ENCODE results near the gene CD93.

Gene CD93, protein sequence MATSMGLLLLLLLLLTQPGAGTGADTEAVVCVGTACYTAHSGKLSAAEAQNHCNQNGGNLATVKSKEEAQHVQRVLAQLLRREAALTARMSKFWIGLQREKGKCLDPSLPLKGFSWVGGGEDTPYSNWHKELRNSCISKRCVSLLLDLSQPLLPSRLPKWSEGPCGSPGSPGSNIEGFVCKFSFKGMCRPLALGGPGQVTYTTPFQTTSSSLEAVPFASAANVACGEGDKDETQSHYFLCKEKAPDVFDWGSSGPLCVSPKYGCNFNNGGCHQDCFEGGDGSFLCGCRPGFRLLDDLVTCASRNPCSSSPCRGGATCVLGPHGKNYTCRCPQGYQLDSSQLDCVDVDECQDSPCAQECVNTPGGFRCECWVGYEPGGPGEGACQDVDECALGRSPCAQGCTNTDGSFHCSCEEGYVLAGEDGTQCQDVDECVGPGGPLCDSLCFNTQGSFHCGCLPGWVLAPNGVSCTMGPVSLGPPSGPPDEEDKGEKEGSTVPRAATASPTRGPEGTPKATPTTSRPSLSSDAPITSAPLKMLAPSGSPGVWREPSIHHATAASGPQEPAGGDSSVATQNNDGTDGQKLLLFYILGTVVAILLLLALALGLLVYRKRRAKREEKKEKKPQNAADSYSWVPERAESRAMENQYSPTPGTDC

DNA sequence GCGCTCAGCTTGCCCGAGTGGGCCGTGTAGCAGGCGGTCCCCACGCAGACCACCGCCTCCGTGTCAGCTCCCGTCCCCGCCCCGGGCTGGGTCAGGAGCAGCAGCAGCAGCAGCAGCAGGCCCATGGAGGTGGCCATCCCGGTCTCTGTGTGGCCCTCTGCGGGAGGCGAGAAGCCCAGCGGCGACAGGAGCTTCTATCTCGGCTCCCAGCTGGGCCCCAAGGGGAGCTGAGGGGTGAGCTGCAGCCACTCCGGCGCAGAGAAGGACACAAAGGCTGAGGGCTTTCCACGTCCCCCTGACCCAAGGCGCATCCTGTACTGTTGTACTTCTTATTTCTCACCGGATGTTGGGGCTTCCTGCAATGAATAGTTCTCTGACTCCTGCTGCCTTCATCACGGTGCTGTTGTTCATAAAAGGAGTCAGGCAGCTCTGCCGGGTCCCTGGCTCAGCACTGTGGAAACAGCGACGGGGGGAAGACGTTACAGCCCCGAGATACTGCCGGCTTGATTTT is at the start of gene CD93:
Gene CD93, minus strand, starts transcription at position 269 of the 511 bp plus-strand sequence. Its CDS starts 132 bp downstream, at position 137.
- no peak for DNase-seq (ENCODE audit: low read depth in 2 of 2)

DNA sequence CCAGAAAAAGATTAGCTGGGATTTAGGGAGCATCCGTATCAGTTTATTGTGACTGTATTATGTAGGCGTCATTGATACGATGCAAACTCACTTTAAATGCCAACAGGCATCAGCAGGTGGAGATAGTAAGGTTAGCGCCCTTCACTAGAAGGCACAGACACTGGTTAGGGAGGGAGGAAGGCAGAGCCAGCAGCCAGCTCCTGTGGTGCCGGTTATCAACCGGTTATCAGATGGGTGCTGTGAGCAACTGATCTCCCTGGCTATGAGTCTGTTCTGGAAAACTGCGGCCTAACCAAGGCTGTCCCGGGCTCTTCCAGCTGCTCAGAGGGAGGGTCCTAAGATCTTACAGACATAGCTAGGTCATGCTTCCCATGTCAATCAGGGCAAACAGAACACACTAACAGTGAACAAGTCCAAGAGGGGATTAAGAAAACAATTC is 47.5 kb upstream of the CD93 start:
- DNase-seq (ENCODE audit: low read depth in 2 of 2) = no peak

DNA sequence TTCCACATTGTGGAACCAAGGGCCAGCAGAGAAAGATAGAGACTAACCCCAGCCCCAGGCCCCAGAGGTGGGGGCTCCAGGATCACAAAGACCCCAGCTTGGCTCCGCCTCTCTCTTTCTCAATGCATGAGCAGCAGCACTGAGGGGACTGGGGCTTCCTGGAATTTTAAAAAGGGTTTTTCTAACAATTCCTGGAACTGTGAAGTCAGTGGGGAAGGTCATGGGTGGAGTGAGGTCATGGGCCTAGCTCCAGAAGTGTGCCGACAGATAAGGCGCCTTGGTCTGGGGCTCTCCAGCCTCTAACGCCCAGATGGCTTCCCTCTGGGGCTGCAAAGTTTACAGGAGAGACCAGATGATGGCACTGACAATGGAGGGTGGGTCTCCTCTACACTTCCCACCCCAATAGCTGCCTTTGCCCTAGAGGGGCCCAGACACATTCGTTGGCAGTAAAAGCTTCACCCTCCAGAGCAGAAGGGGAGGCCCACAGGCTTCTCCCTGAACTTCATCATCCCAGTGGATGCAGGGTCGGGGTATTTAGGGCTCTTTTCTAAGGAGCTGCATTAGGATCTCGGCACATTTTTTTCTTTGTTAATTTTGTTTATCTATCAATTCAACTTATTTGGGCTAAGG is 46.9 kb upstream of the CD93 start:
- DNase-seq (ENCODE audit: low read depth in 2 of 2) = no peak

DNA sequence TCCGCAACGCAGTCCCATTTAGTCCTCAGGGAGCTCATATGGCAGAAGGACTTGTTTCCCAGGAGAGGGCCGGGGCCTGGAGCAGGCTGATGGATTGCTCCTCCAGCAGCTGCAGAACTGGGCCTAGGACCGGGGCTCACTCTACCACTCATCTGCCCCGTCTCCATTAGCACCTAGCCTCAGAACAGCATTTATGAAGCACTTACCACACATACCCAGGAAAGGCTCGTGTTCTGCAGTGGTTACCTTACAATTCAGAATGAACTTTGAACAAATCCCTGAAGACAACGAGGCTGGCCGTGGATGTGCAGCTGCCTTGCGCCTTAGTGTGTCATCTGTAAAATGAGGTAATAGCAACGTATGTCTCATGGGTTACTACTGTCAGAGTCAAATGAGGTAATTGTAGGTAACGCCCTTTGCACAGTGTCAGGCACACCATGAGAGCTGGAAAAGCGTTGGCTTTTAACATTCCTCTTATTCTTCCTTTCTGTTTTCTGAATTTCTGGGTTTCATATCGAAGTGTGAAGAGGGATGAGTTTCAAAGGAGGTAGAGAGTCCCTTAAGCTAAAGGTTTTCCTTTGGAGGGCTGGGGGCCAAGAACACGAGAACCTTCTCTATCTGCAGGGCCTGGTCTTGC is 46.3 kb upstream of the CD93 start:
- no peak for DNase-seq (ENCODE audit: low read depth in 2 of 2)

DNA sequence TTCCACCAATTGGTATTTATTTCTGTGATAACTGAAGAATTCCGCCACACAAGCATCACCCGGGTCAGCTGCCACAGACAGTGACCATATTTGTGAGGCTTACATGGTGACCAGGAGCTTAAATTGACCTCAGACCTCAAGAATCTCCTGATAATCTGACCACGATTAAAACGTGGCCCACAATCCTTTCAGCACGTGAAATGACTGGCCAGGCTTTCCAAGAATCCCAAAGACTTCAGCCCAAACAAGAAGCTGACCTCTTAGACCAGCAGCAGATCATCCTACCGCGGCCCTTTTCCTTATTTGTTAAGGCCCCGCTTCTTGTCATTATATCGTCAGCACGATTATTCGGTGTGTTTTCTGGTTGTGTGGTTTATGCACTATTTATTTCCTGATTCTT is 45.6 kb upstream of the CD93 start:
- no peak for DNase-seq (ENCODE audit: low read depth in 2 of 2)

DNA sequence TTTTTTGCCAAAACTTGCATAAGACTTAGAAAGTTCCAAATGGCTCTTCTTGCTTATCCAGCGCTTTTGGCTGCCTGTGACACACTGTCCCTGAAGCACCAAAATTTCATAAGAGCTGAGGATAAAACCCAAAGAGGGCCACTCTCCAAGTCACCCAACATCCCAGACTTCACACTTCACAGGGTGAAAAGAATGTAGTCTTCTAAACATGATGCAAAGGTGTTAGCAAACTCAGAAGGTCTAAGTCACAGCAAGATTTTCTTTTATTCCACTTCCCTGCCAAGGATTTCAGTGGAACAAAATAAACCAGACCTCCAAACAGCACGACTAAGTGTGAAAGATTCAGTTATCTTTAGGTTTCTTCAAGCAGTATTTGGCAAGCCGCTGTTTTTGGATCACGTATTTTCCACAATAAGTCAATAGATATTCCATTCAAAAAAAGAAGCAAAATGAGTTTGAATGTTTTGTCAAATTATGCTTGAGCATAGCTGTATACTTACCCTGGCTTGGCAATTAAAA is 44.6 kb upstream of the CD93 start:
- DNase-seq (ENCODE audit: low read depth in 2 of 2) = no peak

DNA sequence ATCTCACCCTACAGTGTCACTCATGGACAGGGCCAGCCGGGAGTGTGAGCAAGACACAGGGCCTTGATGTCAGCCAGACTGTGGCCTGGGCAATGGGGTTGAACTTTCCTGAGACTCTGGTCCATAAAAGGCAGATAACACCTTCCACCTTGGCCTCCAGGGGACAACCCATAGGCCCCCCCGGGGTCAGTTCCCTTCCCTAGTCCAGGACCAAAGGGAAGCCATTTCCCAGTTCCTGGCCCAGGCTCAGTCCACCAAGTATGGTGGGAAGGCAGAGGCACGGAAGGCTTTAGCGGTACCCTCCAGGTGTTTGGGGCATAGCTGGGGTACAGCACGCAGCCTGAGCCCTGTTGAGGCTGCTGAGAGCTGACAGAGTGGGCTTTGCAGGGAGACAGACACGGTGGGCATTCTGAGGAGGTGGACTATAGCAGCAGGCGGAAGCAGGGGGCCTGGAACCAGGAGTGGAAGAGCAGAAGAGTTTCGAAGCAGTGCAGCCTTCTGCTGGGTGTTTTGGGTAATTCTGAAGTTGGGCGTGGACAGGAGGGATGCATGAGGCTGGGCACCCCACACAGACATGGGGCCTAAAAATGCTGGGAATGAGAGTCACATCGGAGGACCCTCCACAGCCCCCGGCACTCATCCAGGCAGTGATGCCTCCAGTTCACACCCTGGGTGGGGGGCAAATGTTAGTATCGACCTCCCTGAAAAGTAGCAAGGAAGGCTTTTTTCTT is 43.9 kb upstream of the CD93 start:
- no peak for DNase-seq (ENCODE audit: low read depth in 2 of 2)

DNA sequence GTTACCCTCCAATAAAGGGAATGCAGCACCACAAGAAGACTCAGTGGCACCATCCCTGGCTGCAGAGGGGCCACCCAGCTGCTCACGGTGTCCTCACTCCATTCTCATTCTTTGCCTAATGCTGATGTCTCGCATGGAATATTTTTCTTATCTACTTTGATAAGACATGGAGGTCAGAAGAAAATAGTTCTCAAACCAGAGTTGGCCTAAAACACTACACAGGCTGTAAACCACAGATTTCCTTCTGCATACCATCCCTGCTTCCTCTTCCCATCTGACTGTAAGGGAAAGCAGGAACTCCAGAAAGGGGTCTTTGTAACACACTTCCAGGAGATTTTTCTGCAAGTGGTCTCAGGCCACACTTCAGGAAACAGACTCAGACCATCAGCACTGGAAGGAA is 43.1 kb upstream of the CD93 start:
- no peak for DNase-seq (ENCODE audit: low read depth in 2 of 2)

DNA sequence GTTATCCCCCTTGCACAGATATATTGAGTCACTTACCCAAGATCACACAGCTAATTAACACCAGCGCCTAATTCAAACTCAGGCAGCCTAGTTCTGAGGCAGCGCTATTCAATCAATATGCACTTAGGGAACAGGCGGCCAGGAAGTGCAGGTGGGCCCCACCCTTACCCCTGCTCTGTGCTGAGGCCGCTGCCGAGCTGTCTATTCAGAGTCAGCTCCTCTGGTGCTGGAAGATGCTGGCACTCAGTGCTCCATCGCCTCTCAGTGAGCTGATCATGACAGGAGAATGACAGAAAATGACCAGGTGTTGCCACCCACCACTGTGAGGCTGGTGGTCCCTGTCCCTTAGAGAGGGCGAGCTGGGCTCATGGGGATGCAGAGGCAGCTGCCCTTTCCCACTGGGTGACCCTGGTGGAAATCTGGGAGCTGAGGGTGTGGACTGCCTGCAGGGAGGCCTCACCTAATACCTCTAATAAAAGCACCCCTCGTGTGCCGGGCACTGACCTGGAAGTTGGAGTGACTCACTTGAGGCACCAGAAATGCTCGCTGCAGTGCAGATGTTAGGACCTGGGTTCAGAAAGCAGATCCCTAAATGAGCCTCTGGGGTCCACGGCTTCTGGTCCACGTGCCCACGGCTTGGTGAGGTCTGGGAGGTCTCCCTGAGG is 42.5 kb upstream of the CD93 start:
- no peak for DNase-seq (ENCODE audit: low read depth in 2 of 2)

DNA sequence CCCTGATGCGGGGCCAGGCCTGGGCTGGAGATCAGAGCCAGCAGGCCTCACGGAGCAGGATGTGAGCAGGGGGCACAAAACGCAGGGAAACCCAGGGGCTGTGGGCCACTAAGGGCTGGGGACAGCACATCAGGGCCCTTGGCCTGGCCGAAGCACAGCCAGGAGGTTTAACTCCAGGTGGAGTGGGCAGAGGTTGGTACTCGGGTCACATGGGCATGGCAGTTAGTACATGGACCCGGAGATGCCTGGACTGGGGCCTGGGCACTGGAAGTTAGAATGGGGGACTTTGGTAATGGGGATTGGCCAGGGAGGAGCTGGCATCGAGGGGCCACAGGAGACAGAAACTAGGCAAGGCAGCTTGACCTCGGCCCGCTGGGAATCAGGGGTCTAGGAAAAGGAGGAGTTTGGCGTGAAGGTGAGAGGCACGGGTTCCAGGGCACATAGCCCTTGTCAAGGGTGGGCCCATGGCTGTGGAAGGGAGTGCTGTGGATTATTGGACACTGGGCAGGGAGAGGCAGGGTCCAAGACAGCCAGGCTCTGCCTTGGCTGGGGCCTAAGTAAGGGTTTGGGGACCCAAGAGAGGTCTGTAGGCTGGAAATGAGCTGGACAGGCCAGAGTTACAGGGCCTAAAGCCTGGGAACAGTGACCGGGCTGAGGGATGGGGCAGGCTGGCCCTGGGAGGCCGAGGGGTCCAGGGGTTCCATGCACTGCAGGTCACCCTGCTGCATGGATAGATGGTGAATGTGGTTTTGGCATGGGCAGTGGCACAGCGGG is 41.6 kb upstream of the CD93 start:
- DNase-seq (ENCODE audit: low read depth in 2 of 2) = no peak

DNA sequence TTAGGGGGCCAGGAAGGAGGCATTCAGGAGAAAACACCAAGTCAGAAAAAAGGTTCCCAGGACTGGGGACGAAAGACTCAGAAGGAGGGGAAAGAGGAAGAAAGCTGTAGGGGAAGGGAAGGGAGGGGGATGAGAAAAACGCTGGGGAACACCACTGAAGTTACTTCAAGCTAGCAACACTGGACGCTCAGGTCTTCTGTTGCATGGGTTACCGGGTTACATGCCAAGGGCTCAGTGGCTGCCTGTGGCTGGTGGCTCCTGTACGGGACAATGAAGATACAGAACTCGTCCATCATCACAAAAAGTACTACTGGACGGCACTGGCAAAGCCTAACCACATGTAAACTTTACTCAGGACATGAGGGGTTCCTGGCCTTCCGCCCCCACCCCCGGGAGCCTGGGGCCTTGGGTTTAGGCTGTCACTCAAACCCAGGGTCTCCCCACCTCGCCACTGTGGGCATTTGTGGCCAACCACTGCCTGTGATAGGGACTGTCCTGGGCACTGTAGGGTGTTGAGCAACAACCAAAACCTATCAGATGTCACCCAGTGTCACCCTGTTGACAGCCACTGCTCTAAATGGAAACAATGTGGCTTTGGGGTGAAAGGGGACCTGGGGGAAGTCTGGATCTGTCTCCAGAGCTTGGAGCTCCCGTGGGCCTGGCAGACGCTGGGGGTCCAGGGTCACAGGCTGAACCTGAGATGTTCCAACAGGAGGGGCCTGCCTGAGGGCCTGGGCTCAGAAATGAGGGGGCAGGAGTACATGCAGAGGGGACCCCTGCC is 40.3 kb upstream of the CD93 start:
- DNase-seq (ENCODE audit: low read depth in 2 of 2) = no peak

DNA sequence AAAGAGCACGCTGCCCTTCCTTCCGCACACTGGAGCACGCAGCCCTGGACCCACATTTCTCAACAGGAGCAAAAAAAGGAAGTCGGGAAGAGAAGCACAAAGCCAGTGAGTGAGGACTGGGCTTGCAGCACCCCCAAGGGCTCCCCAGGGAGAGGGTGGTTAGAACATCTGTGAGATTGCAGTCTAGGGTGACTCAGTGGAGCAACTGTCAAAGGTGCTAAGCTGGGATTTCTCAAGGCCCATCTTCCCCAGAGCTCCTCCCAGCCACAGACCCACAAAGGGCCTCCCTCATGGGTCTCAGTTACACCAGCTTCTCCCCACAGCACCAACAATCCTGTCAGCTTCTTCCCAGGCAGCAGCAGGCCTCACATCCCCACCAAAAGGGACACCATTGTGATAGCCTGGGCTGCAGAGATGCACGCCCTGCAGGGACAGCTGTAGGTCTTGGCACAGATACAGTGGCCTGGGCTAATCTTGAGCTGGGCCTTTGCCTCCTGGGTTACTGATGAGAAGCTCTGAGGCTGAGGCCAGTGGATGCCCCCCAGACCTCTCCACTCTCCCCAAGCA is 39.6 kb upstream of the CD93 start:
- no peak for DNase-seq (ENCODE audit: low read depth in 2 of 2)

DNA sequence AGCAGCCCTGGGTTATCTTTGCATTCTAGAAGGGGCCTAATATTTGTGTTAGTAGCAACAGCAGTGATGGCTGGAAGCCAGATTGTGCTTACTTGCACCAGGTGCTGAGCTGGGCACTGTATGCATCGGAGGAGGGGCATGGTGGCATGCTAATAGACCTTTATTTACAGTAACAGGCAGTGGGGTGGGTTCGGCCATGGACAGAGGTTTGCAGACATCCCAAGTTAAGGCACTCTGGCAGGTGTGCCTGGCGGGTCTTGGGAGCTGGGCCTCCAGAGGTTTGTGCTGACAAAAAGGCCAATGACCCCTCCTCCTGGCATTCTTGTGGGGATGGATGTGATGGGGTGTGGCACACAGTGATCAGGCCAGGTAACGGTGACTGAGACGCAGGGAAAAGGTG is 39.0 kb upstream of the CD93 start:
- no peak for DNase-seq (ENCODE audit: low read depth in 2 of 2)

DNA sequence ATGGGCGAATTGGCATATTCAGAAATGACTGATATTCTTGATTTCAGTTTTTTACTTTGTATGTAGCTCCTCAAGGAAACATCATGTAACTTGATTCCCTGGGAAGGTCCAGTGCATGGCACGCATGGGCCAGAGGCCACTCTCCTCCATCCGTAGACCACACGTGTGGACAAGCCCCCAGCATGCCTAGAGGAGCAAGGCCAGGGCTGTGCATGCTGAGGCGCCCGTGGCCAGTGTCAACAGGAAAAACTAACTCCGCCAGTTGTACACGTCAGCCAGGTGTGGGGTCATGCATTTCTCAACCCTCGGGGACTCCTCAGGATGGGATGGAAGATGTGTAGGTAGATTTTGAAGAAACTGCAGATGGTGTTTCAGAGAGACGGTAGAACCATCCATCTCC is 37.8 kb upstream of the CD93 start:
- DNase-seq (ENCODE audit: low read depth in 2 of 2) = no peak

DNA sequence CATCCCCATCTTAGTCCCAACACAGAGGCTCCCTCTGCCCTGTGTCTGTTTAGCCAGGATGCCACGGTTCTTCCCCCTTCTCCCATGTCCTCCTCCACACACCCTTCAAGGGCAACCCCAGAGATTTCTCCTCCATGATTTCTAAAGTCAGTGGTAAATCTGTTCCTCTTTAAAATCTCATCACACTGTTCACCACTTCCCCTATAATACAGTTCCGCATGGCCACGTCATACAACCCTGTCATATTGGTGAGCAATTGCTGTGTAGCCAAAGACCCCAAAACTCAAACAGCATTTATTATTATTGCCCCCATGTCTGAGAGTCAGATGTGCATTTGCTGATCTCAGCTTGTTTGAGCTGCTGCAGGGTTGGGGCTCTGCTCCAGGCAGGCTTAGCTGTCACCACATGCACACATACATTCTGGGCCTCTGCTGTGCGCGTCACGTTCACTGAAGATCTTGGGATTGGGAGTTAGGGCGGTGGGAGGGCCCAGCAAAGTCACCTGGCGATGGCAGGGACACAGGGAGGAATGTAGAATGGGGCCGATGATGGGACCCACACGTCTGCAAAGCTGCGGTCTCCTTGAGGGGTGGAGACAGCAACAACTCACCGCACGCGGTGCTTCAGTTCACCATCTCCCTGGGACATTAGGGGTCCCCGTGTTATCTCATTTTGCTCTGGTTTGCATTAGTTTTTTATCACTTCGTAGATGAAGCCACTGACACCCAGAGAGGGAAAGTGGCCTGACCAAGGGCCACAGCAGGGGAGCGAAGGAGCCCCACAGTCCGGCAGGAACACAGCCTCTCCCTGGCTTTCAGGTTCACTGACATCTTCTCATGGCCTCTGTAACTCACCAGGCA is 36.9 kb upstream of the CD93 start:
- DNase-seq (ENCODE audit: low read depth in 2 of 2) = no peak

DNA sequence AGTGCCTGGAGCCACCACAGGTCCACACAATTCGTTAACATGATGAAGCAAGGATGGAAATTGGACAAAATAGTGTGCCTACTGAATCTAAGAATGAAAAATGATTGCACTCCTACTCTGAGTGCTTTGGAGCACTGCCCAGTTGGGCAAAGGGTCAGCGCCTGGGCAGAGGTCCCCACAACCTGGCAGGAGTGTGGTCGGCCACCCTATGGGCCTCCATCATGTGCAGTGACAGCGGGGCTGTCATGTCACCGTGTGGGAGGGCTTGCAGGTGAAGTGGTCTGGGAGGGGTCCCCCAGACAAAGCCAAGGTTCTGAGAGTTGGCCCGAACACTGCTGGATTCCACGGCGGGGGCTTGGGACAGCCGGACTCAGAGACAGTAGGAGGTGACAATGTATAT is 36.2 kb upstream of the CD93 start:
- DNase-seq (ENCODE audit: low read depth in 2 of 2) = no peak

DNA sequence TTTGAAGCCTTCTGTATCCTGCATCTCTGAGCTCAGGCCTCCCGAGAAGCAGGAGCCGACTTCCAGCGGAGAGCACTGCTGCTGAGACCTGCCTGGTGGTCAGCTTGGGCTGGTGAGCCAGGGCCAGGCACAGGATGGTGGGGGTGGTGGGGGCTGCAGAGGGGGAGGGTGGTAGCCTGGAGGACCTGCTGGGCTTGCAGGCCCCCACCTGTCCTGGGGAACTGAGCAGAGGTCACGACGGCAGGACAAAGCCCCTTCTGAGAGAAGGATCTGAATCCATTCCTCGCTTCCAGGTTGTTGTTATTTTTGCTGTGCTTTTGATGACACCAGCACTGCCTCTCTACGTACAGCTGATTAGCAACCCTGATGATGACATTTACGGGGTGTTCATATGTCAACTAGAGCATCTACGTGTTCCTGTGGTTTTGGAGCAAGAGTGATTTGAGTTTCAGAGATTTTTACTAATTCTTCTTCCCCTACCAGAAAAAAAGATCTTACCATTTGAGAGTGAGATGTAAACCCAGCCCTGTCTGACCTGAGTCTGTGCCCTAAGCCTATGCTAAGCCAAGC is 35.7 kb upstream of the CD93 start:
- DNase-seq (ENCODE audit: low read depth in 2 of 2) = no peak

Data from stimulated activated CD4-positive, alpha-beta T cell treated with anti-CD3 and anti-CD28 coated beads, Interleukin-1b, Interleukin-23, amount 100 ng/mL, for 4 hours (primary cell).